Kidney capillary endothelial cell (primary cell): ENCODE results near the gene CYTH4.
A peak's percentile ranks its signal among the peaks of the same experiment; 100 is the strongest.

Experiments used
- DNase-seq: peaks from one replicate; pipeline ENCODE4 v3.0.0-alpha.2; 2018; ENCODE audit warnings: low spot score

Gene CYTH4

DNA sequence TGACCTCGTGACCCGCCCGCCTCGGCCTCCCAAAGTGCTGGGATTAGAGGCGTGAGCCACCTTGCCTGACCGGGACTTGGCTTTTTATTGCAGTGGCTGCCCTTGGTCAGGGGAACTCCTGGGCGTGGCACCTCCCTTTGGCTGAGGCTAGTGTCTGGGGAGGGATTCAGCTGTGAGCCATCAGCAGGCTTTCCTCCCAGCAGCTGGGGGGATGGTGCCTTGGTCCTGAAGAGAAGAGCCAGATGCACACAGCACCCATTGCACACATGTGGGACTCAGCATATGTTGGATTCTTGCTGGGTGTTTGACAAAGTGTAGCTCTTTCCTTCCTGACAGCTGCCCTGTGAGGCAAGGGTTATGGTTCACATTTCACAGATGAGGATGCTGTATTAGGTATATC lies 8.4 kb downstream of the CYTH4 start:
- no peak for DNase-seq

GRCh38 chr22:37291559-37292298 lies 9.4 kb downstream of the CYTH4 start:
- DNase-seq = no peak

DNA sequence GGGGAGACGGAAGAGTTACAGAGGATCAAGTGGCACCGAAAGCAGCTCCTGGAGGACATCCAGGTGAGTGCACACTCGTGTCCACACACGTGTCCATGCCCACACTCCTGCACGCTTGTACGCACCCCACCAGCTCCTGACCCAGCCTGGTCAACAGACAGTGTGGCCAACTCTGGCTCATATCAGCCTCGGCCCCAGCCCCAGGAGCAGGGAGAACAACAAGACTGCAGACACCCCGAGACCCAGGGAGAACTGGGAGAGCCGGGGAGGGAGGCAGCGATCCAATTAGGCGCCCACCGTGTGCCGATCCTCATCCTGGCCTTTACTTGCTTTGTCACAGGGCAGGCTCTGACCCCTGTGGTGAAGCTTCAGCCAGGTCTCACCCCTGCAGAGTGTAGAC lies 10.3 kb downstream of the CYTH4 start:
- DNase-seq = no peak

- no peak for DNase-seq
These were observed 10.9 kb downstream of the CYTH4 start for GRCh38 chr22:37293172-37293571.

- DNase-seq = no peak
These were observed 12.4 kb downstream of the CYTH4 start for GRCh38 chr22:37294747-37295146.

GRCh38 chr22:37295213-37295886 lies 13.0 kb downstream of the CYTH4 start:
- no peak for DNase-seq

DNA sequence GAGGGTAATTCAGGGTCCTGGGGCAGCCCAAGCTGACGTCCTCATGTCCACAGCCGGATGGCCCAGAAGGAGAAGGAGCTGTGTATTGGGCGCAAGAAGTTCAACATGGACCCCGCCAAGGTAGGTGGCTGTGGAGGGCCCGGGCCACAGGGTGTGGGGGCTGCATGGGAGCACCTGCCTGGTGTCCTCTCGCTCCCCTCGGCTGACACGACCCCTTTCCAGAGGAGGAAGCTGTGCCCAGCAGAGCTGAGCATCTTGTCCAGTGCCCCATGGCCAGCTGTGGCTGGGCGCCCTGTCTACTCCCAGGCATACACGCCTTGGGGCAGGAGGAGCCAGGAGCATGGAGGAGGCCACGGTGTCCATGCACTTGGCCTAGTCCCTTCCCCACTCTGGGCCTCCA lies 13.6 kb downstream of the CYTH4 start:
- DNase-seq = no peak

GRCh38 chr22:37298748-37299495 lies 16.6 kb downstream of the CYTH4 start:
- DNase-seq = no peak

- DNase-seq = no peak
These were observed 17.7 kb downstream of the CYTH4 start for GRCh38 chr22:37299969-37300509.

DNA sequence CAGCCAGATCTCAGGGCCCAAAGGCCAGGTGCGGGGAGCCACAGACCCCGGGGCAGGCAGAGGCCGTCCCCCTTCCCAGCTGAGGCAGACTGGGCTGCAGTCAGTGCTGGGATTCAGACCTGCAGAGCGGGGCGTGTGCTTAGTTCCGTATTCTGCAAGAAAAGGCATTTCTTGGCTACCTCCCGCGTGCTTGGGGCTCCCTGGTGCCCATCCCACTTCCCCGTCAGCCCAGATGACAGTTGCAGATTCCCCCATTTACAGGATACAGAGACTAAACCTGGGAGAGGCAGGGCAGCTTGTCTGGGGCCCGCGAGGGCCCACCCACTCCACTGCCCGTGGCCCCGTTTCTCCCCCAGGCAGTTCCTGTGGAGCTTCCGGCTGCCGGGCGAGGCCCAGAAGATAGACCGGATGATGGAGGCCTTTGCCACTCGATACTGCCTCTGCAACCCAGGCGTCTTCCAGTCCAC lies 18.3 kb downstream of the CYTH4 start:
- DNase-seq = no peak

DNA sequence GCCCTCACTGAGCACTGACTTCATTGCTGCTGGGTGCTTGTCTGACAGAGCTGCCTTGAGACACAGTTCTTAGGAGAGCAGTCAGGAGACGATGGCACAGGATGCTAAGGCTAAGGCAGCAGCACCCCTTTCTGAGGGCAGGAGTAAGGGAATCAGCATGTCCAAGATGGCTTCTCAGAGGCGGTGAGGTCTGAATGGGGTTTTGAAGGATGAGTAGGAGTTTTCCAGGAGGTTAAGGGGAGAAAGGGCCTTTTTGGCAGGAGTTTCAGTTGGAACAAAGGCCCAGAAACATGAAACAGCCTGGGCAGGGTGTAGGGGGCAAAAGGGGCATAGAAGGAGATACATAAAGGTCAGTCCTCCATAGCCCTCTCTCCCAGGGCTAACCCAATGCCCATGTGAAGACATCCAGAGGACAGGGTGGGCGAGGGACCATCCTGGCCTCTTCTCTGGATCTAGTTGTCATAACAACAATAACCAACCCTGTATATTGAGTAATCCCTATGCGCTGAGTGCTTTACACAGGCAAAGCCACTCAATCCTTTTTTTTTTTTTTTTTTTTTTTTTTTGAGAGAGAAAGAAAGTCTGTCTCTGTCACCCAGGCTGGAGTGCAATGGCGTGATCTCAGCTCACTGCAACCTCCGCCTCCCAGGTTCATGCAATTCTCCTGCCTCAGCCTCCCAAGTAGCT lies 19.0 kb downstream of the CYTH4 start:
- DNase-seq = no peak

GRCh38 chr22:37302674-37303555 lies 20.6 kb downstream of the CYTH4 start:
- DNase-seq = no peak

DNA sequence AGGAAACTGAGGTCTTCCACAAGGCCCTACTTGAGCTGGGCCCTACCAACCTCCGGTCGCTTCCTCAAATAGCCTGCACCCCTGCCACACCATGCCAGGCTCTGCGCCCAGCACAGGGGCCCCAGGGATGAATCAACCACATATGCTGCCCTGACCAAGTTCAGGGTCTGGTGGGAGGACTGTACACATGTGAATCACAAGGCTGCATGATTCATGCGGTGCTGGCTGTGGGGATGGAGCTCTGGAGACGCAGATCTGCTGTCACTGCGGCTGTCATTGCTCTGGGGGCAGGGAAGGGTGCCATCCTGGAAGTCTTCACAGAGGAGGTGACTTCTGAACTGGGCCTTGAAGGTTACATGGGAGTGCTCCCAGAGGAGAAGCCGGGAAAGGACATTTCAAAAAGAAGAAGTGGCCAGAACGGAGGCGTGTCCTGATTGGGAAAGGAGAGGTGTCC lies 21.5 kb downstream of the CYTH4 start:
- DNase-seq = peak; percentile 79

- no peak for DNase-seq
These were observed 22.5 kb downstream of the CYTH4 start for GRCh38 chr22:37304595-37305343.

GRCh38 chr22:37305887-37306286 lies 23.6 kb downstream of the CYTH4 start:
- DNase-seq = no peak

DNA sequence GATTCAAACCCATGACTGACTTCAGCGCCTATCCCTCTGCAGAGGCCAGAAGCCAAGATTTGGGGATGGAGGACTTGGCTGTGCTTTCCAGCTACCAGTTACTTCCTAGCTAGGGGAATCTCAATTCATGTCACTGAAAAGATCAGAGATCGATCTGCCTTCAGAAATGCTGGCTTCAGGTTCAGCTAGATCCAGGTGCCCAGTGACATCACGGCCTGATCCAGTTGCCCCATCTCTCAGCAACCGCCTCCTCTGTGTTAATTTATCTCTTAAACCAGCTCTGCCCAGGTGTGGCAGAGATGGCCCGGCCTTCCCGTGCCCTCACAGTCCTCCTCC lies 24.2 kb downstream of the CYTH4 start:
- no peak for DNase-seq

DNA sequence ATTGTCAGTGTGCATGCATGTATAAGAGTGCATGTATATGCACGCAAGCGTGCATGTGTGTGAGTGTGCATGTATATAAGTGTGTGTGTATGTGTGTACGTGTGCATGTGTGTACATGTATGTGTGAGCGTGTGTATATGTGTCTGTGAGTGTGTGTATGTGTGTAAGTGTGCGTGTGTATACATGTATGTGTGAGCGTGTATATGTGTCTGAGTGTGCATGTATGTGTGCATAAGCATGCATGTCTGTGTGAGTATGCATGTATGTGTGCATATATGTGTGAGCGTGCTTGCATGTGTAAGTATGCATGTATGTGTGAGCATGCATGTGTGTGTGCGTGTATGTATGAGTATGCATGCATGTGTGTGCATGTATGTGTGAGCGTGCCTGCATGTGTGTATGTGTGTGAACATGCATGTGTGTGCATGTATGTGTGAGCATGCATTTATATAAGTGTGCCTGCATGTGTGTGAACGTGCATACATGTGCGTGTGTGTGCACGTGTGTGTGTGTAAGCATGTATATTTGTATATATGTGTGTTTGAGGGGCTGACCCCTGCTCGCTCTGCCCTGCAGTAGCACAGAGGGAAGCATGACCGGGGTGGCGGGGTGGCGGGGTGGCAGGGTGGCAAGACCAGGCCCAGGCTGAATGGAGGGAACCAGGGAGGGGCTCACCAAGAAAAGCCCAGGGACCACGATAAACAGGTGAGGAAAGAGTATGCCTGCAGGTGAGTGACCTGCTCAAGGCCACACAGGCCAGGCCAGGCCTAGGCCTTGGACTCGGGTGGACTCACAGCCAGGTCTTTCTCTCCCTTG lies 26.3 kb downstream of the CYTH4 start:
- no peak for DNase-seq

DNA sequence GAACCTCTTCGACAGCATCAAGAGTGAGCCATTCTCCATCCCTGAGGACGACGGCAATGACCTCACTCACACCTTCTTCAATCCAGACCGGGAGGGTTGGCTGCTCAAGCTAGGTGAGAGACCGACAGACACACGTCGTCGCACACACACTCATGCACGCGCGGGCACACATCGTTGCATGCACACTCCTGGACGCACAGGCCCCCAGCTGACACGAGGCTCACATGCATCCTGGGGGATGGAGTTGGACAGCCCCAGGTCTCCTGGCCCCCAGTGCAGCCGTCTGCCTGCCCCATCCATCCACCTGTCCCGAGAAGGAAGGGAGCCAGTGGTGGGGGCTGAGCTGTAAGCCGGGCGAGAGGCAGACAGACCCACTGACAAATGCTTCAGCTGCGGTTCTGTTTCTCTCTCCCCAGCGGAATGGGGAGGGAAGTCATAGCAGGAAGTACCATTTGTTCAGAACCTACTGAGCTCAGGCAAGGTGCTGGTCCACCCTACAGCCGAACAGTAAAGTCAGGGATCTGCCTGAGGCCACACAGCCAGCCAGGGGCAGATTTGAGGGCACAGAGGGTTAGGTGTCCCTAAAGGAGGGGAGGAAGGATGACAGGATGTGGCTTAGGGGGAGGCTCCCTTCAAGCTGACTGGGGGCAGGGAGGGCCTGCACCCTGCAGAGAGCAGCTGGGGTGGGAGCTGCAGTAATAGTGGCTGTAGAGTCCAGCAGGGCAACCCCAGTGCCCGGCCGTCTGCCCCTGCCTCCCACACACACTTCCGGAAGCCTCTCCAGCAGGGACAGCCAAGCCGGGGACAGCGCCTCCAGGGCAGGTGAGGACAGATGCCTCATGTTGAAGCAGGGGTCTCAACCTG lies 27.1 kb downstream of the CYTH4 start:
- DNase-seq = no peak
